ENCODE results near the gene ZNF292.
"Not testable (repeated sequence)": the region's sequence is repeated elsewhere in the genome, so short reads cannot be mapped to it uniquely, and the experiment has no call there.

The ZNF292 gene

DNA sequence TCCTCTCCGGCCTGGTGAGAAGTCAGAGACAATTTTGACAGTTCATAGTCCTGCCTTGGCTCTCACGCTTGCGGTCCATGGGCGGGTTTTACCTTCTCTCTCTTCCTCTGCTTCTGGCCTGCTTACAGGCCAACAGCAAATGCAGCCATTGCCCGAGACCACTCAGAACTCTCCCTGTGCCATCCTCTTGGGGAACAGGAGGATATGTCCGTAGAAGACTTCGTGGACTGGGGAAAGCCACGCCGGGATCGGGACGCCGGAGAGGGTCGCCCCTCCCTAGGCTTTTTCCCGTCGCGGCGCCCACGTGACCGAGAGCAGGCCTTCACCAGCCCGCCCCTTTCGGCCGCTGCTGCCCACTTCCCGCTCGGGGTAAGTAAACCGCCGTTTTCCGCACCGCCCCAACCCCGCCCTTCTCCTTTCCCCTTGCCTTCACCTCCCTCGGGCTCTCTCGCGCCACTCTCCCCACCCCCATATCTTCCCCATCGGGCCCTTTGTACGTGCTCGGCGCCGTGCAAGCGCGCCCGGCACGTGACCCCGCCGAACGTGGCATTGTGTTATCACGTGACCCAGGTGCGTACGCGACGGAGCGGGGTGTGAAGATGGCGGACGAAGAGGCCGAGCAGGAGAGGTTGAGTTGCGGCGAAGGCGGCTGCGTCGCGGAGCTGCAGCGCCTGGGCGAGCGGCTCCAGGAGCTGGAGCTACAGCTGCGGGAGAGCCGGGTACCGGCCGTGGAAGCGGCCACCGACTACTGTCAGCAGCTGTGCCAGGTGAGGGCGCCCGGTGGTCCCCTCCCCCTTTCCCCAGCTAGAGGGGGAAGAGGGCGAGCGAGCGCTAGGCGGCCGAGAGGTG is at the start of gene ZNF292:
Gene ZNF292 (plus strand): TSS at position 573 of the 849 bp plus-strand sequence. CDS start 27 bp downstream, at position 600.
- peak; percentile 98 for DNase-seq (ENCODE audit: low read depth, low spot score)

DNA sequence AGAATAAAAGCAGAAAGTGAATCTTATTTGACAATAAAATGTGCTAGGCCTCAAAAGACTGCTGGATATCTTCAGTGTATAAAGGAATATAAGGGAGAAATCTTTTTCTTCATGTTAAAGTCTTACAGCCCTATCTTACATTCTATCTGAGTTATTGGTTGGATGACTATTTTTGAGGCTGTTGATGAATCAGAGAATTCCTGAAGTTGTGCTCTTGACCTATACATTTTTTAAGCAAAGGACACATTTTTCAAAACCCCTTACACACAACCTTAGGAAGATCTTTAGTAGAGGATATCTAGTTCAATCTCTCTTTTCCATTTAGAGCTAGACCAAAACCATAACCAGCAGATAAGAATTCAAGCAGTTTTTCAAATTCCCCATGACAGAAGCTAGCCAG is 49.5 kb upstream of the ZNF292 start:
- DNase-seq (ENCODE audit: low read depth, low spot score), result no peak

DNA sequence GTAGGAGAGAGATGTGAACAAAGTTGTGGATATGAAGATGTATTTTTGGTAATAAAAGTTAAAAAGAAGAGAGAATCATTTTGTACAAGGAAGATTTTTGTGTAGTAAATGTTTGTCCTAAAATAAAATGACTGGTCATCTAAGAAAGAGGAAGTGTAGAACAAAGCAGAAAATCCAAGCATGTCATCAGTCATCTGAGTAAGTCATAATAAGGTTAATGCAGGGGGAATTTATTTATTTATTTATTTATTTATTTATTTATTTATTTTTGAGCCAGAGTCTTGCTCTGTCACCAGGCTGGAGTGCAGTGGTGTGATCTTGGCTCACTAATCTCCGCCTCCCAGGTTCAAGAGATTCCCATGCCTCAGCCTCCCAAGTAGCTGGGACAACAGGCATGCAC is 44.7 kb upstream of the ZNF292 start:
- no peak for DNase-seq (ENCODE audit: low read depth, low spot score)

DNA sequence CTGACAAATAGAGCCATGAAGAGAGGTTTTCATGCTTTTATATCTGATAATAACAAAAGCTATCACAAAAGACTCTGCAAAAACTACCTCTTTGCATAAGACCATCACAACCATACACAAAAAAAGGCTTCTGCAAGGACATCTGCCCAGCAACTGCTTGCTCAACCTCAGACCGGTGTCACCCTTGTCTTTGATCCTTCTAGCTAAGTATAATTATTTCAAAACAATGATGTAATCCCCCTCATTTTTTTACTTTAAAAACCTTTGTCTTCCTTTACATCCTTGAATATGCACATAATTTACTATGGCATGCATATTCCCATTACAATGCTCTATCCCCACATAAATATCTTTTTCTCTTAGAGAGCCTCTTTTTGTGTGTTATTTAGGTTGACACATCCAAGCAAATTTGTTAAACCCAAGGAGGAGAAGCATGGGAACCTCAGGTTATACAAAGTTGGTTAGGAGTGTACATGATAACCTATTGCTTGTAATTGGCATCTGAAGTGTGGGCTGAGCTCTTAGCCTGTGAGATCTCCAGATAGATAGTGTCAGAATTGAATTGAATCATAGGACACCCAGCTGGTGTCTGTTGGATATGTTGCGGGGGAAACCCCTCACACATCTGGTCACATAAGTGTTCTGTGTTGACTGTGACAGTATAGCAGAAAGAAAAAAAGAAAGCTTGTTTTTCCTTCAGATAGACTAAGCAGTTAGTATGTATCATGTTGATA is 39.8 kb upstream of the ZNF292 start:
- no peak for DNase-seq (ENCODE audit: low read depth, low spot score)

DNA sequence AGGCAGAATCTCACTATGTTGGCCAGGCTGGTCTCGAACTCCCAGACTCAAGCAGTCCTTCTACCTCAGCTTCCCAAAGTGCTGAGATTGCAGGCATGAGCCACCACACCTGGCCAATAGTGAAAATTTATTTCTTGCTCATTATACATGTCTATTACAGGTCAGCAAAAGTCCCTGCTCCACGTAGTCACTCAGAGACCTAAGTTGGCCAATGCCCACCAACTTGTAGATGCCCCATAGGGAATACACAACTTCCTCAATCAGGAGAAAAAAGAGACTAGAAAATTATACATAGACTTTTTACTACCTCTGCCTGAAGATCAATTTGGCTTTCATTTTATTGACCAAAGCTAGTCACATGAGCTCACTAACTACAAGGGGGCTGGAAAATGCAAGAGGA is 38.4 kb upstream of the ZNF292 start:
- DNase-seq (ENCODE audit: low read depth, low spot score), result no peak

DNA sequence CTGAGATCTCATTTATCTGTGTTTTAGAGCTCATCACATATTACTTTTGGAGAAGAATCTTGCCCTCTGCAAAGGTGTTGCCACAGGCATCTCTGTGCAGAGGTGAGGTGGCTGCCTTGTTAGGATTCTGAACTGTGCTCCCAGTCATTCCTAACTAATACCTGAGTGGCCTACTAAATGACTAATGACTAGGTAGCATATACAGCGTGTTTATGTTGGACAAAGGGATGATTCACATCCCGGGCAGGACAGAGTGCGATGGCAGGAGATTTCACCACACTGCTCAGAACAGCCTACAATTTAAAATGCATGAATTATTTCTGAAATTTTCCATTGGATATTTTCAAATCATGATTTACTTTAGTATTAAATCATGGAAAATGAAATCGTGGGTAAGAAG is 37.3 kb upstream of the ZNF292 start:
- DNase-seq (ENCODE audit: low read depth, low spot score), result no peak

DNA sequence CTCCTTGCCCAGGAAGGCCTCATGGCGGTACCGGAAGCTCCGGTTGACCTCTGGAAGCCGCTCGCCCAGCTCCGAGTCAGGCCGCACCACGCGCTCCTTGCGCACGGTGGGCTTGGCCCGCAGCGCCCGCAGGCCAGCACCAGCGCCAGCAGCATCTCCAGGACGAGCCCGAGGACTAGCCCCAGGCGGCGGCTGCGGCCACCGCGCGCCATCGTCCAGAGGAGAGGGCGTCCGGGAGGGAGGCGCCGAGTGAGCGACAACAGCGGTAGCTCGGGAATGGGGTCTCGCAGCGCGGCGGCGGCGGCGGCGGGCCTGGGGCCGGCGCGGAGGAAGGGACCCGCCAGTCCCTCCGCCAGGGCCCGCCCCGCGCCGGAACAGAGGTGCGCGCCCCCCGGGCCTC is 32.9 kb upstream of the ZNF292 start:
- peak; percentile 7 for DNase-seq (ENCODE audit: low read depth, low spot score)

DNA sequence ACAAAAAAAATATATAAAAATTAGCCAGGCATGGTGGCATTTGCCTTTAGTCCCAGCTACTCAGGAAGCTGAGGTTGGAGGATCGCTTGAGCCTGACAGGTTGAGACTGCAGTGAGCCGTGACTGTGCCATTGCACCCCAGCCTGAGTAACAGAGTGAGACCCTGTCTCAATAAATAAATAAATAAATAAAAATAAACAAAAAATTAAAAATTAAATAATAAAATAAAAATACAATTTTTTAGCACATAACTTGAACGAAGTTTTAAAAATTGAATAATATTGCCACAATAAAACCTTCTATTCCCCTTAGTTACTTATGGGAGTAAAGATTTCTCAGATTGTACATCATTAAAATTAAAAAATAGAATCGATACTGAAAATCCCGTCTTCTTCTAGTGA is 31.3 kb upstream of the ZNF292 start:
- DNase-seq (ENCODE audit: low read depth, low spot score), result no peak

DNA sequence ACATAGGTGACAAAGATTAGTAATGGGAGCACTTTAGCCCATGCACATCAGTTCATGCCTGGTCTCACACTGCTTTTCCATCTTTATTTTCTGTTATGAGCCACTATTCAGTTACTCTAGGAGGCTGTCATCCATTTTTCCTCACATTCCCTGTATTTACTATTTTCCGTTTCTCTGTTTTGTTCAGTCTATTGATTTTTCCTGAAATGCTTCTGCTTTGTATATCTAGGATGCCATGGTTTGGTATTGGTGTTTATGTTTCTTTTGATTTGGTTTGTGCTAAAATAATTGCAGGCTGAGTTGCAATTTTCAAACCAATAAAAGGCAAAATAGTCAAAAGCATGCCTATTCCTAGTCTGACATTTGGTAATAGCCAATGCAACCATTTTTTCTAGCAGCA is 28.9 kb upstream of the ZNF292 start:
- DNase-seq (ENCODE audit: low read depth, low spot score), result no peak

DNA sequence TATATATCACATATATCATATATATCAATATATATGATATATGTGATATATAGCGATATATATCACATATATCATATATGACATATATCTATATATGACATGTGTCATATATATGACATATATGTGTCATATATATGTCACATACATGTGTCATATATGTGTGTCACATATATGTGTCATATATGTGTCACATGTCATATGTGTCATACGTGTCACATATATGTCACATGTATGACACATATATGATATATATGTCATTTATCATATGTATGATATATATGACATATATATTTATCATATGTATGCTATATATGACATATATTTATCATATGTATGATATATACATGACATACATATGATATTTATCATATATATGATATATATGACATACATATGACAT is 27.6 kb upstream of the ZNF292 start:
- DNase-seq (ENCODE audit: low read depth, low spot score), result no peak

DNA sequence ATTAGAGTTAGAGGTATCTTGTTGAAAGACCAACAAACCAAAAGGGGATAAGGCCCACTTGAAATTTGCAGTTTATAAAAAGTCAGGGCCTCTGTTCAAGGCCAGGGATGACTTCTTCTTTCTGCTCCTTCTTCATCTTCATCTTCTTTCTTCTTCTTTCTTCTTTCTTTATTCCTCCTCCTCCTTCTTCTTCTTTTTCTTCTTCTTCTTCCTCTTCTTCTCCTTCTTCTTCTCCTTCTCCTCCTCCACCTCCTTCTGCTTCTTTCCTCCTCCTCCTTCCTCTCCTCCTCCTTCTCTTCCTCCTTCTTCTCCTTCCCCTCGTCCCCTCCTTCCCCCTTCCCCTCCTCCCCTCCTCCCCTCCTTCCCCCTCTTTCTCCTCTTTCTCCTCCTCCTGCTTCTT is 18.4 kb upstream of the ZNF292 start:
- no peak for DNase-seq (ENCODE audit: low read depth, low spot score)

DNA sequence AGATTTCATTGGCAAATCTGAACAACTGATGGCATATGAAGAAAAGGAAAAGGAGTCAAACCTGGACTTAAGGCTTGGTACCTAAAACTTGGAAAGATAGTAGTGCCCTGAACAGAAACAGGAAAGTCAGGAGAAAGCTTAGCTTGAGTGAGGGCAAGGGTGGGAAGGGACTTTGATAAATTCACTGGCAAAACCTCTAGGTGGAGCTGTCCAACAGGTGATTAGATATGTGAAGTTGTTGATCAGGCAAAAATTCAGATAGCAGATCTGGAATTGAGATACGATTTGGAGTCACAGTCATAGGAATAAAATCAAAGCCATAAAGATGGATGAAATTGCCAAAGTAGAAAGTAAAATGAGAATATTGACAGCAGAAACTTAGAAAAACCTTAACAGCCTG is 16.1 kb upstream of the ZNF292 start:
- DNase-seq (ENCODE audit: low read depth, low spot score), result peak; percentile 59

DNA sequence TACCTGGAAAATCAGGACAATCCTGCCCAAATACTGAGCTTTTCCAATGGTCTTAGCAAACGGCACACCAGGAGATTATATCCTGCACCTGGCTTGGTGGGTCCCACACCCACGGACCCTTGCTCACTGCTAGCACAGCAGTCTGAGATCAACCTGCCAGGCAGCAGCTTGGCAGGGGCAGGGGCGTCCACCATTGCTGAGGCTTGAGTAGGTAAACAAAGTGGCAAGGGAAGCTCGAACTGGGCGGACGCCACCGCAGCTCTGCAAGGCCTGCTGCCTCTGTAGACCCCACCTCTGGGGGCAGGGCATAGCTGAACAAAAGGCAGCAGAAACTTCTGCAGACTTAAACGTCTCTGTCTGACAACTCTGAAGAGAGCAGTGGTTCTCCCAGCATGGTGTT is 15.4 kb upstream of the ZNF292 start:
- DNase-seq (ENCODE audit: low read depth, low spot score), result not testable (repeated sequence)

DNA sequence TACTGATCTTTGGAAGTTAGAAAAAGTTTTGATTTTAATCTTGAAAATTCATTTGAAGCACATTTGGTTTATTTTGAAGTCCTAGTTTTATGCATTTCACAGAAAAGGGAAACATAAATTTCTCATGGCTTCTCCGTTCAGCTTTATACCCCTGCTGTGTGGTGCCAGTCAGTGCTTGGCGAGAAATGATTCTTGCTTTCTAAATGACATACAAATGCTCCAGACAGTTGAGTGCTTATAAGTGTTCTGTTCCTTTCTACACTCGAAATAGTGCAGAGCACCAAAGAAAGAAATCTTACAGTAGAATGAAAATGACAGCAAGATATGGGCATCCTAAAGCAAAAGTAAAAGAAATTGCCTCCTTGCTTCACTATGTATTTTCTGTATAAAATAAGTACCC is 9.0 kb upstream of the ZNF292 start:
- DNase-seq (ENCODE audit: low read depth, low spot score), result no peak

DNA sequence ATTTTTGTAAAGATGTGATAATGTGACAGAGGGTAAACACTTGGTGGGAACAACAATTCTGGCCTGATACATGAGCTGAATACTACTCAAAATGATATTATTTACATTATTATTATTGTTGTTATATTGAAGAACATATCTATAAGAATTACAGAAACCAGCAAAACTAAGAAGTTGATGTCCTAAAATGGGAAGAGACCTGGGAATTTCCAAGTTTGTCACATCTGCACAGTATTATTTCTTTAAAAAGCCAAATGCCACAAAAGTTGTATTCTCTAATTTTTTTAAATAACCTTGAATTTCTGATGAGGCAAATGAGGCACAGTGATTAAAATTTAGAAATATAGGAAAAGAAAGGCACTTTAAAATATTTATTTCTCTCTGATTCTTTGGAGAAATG is 5.0 kb upstream of the ZNF292 start:
- no peak for DNase-seq (ENCODE audit: low read depth, low spot score)

DNA sequence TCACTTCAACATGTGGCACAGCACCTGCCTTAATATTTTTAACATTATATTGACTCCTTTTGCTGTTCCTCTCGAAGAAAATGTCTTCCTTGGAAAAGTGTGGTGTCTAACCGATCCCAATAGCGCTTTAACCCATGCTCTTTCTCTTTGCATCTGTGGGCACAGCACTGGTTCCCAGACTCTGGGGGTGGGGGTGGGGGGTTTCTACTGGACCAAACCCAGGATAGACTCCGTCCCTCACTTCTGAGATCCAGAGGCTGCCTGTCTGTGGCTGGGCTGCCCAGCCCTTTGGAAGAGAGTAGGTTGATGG is 3.9 kb upstream of the ZNF292 start:
- DNase-seq (ENCODE audit: low read depth, low spot score), result no peak

DNA sequence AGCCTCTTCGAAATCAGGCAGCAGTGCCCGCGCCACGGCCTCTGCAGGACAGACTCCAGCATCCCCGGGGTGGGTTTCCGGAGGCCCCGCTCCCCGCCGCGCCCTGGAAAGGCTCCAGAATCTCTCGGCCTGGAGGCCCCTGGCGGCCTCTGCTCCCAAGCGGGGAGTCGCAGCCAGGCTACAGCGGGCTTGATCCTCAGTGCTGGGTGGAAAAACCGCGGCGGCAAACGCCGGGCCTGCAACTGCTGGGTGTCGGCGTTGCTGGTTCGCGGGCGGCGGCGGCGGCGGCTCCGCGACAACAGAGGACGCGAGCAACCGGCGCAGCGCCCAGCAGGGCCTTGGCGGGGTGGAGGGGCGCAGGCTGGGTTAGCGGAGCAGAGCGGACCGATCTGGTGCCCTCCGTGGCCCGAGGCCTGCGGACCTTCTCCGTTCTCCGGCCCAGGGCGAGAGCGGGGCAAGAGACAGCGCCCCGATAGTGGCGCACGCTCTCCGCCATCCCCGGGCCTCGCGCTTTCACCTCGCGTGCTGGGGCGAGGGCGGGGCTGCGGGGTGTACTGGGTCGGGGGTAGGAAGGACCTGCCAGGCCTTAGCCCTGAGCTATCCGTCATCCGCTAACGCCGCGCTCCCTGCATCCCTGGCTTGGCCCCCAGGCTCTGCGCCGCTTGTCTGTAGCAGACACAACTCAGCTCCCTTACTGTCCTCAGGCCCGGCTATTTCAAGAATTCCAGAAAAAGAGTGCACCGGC is 3.4 kb upstream of the ZNF292 start:
- DNase-seq (ENCODE audit: low read depth, low spot score), result peak; percentile 81

DNA sequence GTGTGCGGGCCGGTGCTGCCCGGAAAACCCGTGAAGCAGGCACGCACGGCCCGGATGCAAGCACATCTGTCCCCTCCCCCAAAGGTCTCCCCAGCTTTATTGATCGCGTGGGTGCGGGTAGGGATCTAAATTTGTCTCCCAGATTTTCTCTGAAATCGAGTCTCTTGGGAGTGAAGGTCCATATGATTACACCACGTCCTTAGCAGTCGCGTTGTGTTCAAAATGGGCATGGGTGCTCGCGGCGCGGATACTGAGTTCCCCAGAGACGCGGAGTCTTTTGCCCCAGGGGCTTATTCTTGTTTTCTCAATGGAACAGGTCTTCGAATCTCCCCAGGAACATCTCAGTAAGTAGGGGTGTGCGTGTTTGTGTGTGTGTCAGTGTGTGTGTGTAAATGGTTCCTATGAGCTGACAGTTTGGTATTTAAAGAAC is 2.8 kb upstream of the ZNF292 start:
- DNase-seq (ENCODE audit: low read depth, low spot score), result no peak

DNA sequence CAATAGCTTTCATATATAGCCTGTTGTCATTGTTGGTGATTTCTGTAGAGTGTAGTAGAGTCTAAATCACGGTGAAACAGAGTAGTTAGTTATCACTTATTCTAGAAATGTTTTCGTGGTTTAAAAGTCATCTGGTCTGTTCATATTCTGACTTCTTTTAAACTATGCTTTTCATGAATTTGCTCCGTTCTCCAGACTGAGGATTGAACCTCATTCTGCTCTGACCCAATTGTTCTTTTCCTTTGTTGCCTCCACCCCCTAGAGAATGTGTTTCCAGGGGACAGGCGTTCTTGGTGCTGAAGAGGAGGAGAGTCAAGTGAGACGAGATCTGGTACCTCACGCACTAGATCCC is 748 bp upstream of the ZNF292 start:
- no peak for DNase-seq (ENCODE audit: low read depth, low spot score)

DNA sequence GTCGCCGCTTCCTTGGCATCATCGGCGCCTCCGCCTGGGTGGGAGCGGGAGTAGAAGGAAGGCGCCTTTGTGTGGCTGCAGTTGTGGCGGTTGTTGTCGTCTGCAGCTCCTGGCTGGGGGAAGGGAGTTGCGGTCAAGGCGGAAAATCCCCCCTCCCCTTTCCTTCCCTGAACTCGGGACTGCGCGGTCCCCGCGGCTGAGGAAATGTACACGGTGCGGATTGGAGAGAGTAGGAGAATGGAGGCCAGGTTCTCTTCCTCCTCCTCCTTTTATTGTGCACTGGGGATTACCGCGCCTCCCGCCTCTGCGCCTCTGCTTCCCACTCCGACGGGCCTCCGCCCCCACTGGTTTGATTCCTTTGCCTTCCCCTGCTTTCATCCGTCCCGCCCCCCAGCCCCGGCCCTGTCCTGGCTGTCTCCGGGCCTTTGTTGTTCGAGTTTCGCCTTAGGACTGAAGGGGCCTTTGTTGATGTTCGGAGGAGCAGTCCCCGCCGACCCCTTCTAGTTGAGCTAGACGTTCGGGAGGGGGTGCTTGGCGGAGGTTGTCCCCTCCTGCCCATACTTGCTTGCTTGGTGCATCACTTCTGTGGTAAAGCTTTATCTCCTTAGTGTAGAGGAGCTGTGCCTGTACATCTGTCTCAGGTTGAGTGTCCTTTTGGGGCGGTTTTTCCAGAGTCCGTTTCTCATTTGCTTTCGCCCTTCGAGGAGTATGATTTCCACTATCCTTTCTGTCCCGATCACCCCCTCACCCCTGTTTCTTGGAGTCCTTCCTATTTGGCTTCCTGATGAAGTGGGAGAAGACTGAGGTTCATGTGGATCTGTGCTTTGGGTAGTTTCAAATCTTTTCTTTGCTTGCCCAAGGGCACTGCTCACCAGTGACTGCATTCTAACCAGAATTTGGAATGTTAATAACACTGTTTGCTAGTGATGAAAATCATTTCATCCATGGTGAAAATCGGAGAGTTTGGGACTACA is 764 bp downstream of the ZNF292 start:
- DNase-seq (ENCODE audit: low read depth, low spot score), result peak; percentile 77

DNA sequence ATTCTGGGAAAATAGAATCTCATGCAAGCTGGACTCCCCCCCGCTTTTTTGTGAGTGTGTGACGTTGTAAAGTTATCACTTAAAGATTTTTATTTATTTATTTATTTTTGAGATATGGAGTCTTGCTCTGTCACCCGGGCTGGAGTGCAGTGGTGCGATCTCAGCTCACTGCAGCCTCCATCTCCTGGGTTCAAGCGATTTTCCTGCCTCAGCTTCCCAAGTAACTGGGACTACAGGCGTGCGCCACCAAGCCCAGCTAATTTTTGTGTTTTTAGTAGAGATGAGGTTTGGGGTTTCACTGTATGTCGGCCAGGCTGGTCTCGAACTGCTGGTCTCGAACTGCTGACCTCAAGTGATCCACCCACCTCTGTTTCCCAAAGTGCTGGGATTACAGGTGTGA is 2.2 kb downstream of the ZNF292 start:
- not testable (repeated sequence) for DNase-seq (ENCODE audit: low read depth, low spot score)

Data from astrocyte of the hippocampus (primary cell).